GM18868 (cell line): Measurements from ENCODE around the gene CCK.

Source experiments
- ATAC-seq: cut with Tn5 transposase; IDR thresholded peaks from one replicate; pipeline ENCODE4 v1.9.1; 2021; ENCODE audit warnings: mild to moderate bottlenecking, moderate library complexity; ENCODE audit not compliant: unreplicated experiment

Gene CCK

GRCh38 chr3:42226470-42227425 is 39.2 kb downstream of the CCK start:
- ATAC-seq, result no peak

GRCh38 chr3:42225486-42226363 is 40.3 kb downstream of the CCK start:
- ATAC-seq, result no peak

- no peak for ATAC-seq
Observed at GRCh38 chr3:42224658-42225421, 41.1 kb downstream of the CCK start.

GRCh38 chr3:42224178-42224577 is 41.8 kb downstream of the CCK start:
- ATAC-seq, result no peak

- ATAC-seq, result no peak
Observed at GRCh38 chr3:42222942-42223693, 42.9 kb downstream of the CCK start.

GRCh38 chr3:42220436-42221121 is 45.4 kb downstream of the CCK start:
- no peak for ATAC-seq

GRCh38 chr3:42216931-42217333 is 49.1 kb downstream of the CCK start:
- no peak for ATAC-seq

GRCh38 chr3:42216302-42216701 is 49.7 kb downstream of the CCK start:
- ATAC-seq, result peak; percentile 58

- ATAC-seq, result peak; percentile 65
Observed at GRCh38 chr3:42214565-42215283, 51.3 kb downstream of the CCK start.

- peak; percentile 36 for ATAC-seq
Observed at GRCh38 chr3:42214064-42214463, 51.9 kb downstream of the CCK start.

- ATAC-seq, result no peak
Observed at GRCh38 chr3:42213417-42213816, 52.6 kb downstream of the CCK start.

- no peak for ATAC-seq
Observed at GRCh38 chr3:42210726-42211125, 55.3 kb downstream of the CCK start.

- no peak for ATAC-seq
Observed at GRCh38 chr3:42209917-42210316, 56.1 kb downstream of the CCK start.
